ENCODE measurements around the gene FLT1. TPM values are rescaled to one million over a fixed set of nuclear protein-coding genes. Genes with fewer than 3 reads are reported as not detected.

Gene FLT1
- polyA plus RNA-seq, 2 of the 4 experiments (the other 2 are of a cell fraction), result not detected

GRCh38 chr13:28458608-28459007, 36.3 kb downstream of the FLT1 start:
- no peak for ATAC-seq
- no peak for FAIRE-seq
- ChIA-PET POLR2A (no interaction called here), CTCF (no interaction called here)
- 7% methylated on average over 2 of the region's 2 CpGs for WGBS (ENCODE audit: missing lambda C conversion rate)
- no peak for DNase-seq (ENCODE audit: low read depth in 1 of 2, low spot score in 1 of 2)
- Histone ChIP-seq H3K4me1 (no peaks in the 10 kb centered on the region), H3K4me3 (no peak overlapping the region), H3K27ac (no peak overlapping the region), H3K4me2 (no peak overlapping the region), H3K9me3 (no peaks in the 10 kb centered on the region)
- TF ChIP-seq BHLHE40 (IDR thresholded peaks at IDR 0.05; ENCODE audit: low read depth, low read length), result no peak
- TF ChIP-seq CTCF (IDR thresholded peaks at IDR 0.05), result no peak
- no peak for TF ChIP-seq POLR2AphosphoS2 (conservative IDR thresholded peaks at IDR 0.05; ENCODE audit: low read length)
- TF ChIP-seq TFCP2L1 (CRISPR knock-in tag; IDR thresholded peaks at IDR 0.05), result no peak
- TF ChIP-seq REST (IDR thresholded peaks at IDR 0.05), result no peak

- Histone ChIP-seq H3K9me3 (no peaks in the 10 kb centered on the region), H3K4me1 (no peaks in the 10 kb centered on the region), H3K4me2 (no peak overlapping the region), H3K27ac (no peak overlapping the region), H3K4me3 (no peak overlapping the region)
- TF ChIP-seq FOSB (CRISPR knock-in tag; IDR thresholded peaks at IDR 0.05), result no peak
- no peak for TF ChIP-seq RCOR1 (IDR thresholded peaks at IDR 0.05; ENCODE audit: low read depth, low read length)
- no peak for TF ChIP-seq JUN (IDR thresholded peaks at IDR 0.05)
- TF ChIP-seq RAD21 (conservative IDR thresholded peaks at IDR 0.05 in 1 of 2, IDR thresholded peaks at IDR 0.05 in 1 of 2), result no peak
- TF ChIP-seq POLR2A (IDR thresholded peaks at IDR 0.05; ENCODE audit: low read length), result no peak
- no peak for TF ChIP-seq FOSL2 (IDR thresholded peaks at IDR 0.05)
- no peak for TF ChIP-seq FOSL2 (CRISPR knock-in tag; IDR thresholded peaks at IDR 0.05)
- TF ChIP-seq ATOH8 (CRISPR knock-in tag; IDR thresholded peaks at IDR 0.05; ENCODE audit: low read depth), result no peak
- TF ChIP-seq USF2 (IDR thresholded peaks at IDR 0.05), result no peak
- no peak for TF ChIP-seq CBX8 (IDR thresholded peaks at IDR 0.05)
- no peak for TF ChIP-seq CTCF (IDR thresholded peaks at IDR 0.05)
- no peak for TF ChIP-seq E2F6 (IDR thresholded peaks at IDR 0.05; ENCODE audit: borderline replicate concordance, low read depth)
- no peak for TF ChIP-seq NPAS2 (CRISPR knock-in tag; IDR thresholded peaks at IDR 0.05; ENCODE audit: borderline replicate concordance)
- TF ChIP-seq CBX2 (IDR thresholded peaks at IDR 0.05; ENCODE audit: borderline replicate concordance, low read depth), result no peak
- TF ChIP-seq REST (IDR thresholded peaks at IDR 0.05), result no peak
- FAIRE-seq (no peak), ATAC-seq (no peak), DNase-seq (ENCODE audit: low read depth in 1 of 2, low spot score in 1 of 2) (no peak)
- POLR2A ChIA-PET, result no interaction called here
- CTCF ChIA-PET, result no interaction called here
- WGBS (ENCODE audit: missing lambda C conversion rate), result 57% methylated on average over 7 of the region's 7 CpGs
Measured at GRCh38 chr13:28458051-28458450, 36.9 kb downstream of the FLT1 start.

Data from A549 (cell line).